Stromal cell of bone marrow (primary cell): ENCODE data around the gene ELMOD2.
"Not testable (repeated sequence)": the region's sequence is repeated elsewhere in the genome, so short reads cannot be mapped to it uniquely, and the experiment has no call there.

Experiments
- DNase-seq: peaks from one replicate; pipeline ENCODE4 v3.0.0-alpha.2; 2012; ENCODE audit warnings: low read depth

The ELMOD2 gene

DNA sequence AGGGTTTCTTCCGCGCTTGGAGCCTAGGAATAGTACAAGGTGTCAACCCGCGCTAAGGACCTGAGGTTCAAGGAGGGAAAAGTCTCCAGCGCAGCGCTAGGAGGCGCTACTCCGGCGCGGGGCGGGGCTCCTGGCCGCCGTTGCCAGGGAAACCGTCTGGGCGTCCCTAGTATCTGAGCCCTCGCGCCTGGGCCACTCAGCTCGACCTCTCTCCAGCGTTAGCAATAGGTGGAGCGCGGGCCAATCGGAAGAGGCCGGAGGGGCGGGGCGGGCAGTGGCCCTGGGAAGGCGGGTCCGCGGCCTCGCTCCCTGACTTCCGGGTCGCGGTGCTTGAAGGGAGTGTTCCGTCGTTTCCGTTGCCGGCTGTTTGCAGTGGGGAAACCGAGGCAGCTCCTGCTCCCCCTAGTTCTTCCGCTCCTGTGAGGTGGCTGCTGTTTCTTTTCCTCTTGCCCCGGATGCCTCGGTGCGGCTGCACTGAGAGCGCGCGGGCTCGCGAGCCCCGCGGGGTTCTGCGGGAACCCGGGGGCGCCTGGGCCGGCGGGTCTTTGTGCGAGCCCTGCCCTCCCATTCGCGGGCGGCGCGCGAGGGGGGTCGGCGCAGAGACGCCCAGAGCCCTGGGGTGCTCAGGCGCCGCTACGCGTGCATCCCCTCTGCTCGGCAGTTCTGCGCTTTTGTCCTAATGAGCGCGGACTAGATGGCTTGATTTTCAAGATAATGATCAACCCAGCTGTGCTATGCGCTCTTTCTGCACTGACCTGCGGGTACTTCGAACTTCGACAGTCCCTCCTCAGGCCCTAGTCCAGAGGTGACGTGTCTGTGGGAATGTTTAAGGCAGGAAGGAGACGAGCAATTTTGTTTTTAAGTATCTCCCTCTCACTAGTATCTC, at the start of gene ELMOD2:
Gene ELMOD2 (plus strand): TSS at position 312 of the 886 bp plus-strand sequence. CDS start 1,261 bp downstream, outside the sequence.
- DNase-seq = peak; percentile 96

DNA sequence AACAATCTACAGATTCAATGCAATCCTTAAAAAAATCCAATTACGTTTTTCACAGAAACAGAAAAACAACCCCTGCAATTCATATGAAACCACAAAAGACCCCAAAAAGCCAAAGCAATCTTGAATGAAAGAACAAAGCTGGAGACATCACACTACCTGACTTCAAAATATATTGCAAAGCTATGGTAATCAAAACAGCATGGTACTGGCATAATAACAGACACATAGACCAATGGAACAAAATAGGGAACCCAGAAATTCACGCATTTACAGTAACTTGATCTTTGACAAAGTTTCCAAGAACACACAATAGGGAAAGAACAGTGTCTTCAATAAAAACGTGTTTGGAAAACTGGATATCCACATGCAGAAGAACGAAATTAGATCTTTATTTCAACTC, 40.5 kb upstream of the ELMOD2 start:
- DNase-seq = no peak

DNA sequence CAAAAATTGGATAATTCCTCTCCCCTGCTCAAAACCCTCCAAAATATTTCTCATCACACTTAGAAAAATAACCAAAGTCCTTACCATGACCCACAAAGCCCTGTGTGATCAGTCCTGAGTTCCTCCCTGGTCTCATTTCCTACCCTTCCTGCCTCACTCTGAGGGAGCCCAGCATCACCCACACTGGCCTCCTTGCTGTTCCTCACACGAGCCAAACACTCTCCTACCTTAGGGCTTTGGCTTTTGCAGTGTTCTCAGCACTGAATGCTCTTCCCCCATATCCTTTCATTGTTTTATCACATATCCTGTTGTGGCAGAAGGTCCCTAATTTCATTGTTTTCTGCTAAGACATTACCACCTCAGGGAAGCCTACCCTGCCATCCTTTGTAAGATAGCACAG, 38.0 kb upstream of the ELMOD2 start:
- DNase-seq = no peak

DNA sequence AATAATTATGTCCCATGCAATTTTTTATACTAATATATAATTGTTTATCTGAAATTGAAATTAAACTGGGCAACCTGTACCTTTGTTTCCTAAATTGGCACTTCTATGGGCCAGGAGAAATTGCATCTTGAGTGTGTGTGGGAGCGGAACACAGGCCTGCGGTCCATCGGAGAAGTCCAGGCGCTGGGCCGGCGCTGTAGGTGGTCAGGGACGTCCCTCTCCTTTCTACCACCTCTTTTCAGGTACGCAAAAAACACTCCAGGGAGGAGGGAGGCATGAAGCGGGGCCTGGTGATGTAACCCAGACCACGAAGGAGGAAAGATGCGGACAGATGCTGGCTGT, 26.6 kb upstream of the ELMOD2 start:
- DNase-seq = no peak

GRCh38 chr4:140497747-140498636, 26.0 kb upstream of the ELMOD2 start, which contains the start of gene MGAT4D:
Gene MGAT4D (minus strand): TSS chr4:140498293. CDS start chr4:140498222, 71 bp downstream.
- no peak for DNase-seq

DNA sequence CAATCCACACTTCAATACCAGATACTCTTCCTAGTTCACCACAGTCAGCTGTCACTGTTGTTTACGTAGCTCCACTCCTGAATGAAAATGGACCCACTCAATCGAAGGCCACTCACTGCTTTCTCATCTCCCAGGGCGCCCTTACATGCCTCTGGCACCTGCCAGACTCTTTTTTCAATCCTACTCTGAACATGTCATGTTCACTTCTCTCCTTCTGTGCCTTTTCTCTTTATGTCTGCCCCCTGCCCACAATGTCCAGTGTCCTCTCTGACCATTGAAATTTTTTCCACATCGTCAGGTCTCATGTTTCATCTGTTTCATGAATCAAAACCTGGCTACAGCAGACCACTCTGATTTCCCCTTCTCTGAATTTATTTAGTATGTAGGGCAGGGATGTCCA, 24.6 kb upstream of the ELMOD2 start:
- no peak for DNase-seq

GRCh38 chr4:140504261-140504660, 19.7 kb upstream of the ELMOD2 start:
- DNase-seq = no peak

DNA sequence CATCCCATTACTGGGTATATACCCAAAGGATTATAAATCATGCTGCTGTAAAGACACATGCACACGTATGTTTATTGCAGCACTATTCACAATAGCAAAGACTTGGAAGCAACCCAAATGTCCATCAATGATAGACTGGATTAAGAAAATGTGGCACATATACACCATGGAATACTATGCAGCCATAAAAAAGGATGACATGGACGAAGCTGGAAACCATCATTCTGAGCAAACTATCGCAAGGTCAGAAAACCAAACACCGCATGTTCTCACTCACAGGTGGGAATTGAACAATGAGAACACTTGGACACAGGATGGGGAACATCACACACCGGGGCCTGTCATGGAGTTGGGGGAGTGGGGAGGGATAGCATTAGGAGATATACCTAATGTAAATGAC, 10.2 kb upstream of the ELMOD2 start:
- DNase-seq = not testable (repeated sequence)

- no peak for DNase-seq
Observed at GRCh38 chr4:140515423-140515822, 8.5 kb upstream of the ELMOD2 start.

DNA sequence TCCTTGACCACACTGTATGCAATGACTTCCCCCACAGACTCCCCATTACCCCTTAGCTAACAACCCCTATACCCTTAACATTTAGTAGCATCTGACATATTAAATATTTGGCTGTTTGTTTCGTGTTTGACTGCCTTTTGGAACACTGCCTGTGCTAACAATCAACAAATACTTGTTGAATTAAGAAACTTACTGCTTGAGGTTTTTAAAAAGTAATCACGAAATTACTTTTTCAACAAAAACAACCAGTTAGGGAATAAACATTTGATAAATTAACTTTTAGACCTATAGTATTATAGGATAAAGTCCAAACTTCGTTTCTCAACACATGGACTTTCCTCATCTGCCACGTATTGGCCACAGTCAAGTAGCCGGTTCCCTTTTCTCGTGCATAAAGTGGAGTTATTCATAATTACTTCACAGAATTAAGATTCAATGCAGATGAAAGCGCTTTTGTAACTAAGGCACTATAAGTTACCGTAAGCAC, 555 bp upstream of the ELMOD2 start:
- no peak for DNase-seq

GRCh38 chr4:140529434-140529833, 5.5 kb downstream of the ELMOD2 start:
- no peak for DNase-seq

- DNase-seq = peak; percentile 2
Observed at GRCh38 chr4:140533951-140534480, 10.0 kb downstream of the ELMOD2 start.

DNA sequence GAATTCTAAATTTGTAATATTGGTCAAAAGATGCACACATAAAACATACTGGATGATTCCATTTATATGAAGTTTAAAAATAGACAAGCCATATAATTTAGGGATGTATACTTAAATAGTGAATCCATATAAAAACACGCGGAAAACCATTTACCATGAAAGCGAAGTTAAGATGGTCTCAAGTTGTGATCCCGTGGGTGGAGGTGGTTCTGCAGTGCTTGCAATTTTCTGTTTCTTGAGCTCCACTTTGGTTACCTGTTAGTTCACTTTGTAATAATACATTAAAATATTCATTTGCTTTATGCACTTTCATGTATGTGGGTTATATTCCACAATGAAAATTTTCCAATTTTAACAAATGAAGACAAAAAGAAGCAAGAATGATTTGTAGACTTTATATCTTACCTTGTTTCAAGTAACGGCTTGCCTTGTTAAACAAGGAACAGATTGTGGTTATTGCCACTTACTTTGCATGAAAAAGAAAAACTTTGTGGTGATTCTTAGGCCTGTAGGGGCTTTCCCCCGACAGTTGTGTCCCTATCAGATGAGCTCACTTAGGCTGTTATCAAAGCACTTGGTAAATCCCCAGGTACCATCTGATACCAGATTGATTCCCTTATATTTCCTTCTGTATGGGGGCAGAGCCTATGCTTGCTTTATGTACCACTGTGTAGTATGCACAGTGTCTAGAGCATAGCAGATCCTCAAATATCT, 32.6 kb downstream of the ELMOD2 start:
- DNase-seq = no peak

DNA sequence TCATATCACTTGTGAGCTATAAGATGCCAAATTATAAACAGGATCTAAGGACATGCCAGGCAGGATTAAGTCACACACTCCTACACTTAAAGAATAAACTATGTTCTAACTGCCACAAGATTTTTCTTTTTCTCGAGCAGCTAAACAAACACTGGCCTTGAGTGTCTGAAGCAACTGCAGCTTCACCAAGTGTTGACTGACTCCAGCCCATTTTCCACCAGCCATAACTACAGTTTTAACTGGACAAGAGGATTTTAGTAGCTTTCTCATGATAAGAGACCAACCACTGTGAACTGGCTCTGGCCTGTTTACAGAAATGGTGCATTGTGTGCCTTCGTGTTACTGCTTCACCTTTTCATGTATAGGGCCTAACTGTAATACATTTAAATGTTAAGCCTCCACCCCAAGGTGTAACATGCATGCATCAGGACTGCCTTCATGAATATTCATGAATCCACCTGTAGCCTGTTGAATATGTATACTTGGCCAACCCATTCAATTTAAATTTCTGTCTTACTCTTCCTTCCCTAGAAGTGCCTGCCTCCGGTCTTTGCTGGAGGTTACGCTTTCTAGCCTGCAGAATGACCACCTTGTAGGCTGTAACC, 34.0 kb downstream of the ELMOD2 start:
- DNase-seq = no peak

- no peak for DNase-seq
Observed at GRCh38 chr4:140559696-140560095, 35.7 kb downstream of the ELMOD2 start.

GRCh38 chr4:140568507-140569306, 44.7 kb downstream of the ELMOD2 start, which contains the start of gene UCP1:
Gene UCP1 (minus strand): TSS chr4:140568961. CDS start chr4:140568729, 232 bp downstream.
- DNase-seq = no peak

- no peak for DNase-seq
Observed at GRCh38 chr4:140569307-140569638, 45.3 kb downstream of the ELMOD2 start.

DNA sequence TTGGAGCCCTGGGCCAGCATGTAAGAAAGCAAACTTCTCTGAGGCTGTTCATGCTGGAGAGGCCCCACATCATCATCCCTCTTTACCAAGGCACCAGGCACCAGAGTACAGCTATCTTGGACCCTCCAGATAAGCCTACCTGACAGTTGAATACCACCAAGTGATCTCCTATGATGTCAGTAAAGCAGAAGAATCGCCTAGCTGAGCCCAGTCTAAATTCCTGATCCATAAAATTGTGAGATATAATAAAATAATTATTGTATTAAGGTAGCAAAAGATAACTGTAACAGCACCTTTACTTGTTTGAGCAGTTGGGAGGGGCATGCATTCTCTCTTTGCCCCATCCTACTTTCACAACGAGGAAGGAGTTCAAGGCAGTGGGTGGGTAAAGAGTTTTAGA, 47.7 kb downstream of the ELMOD2 start:
- DNase-seq = no peak

- DNase-seq = no peak
Observed at GRCh38 chr4:140575489-140575888, 51.5 kb downstream of the ELMOD2 start.

DNA sequence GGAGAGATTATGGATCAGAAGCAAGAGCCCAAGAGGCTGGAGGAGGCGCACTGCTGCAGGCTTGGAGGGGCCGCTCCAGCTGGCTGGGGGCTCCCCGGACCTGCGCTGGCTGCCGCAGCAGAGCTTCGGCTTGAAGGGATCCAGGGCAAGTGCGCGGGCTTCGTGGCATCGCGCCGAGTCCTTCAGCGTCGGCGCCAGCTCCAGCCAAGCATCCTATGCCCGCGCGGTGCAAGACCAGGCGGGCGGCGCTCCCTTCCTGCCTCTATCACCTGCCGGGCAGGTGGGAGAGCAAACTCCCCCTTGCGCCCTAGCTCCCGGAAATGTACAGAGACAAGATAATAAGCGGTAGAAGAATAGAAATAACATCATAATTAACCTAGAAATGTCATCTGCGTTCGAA, 55.3 kb downstream of the ELMOD2 start:
- DNase-seq = no peak

DNA sequence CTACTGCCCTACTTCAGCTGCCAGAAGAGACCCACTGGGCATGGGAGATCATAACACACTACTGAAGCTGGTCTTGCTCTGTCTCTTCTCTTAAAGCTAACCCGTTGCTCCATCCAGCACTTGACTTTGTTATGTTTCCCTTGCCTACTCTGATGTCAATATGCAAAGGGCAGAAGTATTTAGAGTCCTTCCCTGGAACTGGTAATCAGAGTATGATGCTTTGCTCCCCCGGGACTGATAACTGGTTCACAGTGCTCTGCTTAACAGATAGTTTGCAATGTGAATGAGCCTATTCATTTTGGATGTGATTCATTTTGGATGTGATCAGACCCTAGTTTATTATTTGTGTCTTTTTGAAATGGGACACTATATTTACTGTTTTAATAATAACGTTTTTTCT, 57.1 kb downstream of the ELMOD2 start:
- DNase-seq = no peak
